EL (cell line): ENCODE results near the gene BTBD17.
"Not testable (repeated sequence)": the region's sequence is repeated elsewhere in the genome, so short reads cannot be mapped to it uniquely, and the experiment has no call there.

ENCODE experiments used
- DNase-seq: peaks from one replicate; pipeline ENCODE4 v3.0.0-alpha.2; 2016

BTBD17 gene

GRCh38 chr17:74361230-74362068, at the start of gene BTBD17:
Gene BTBD17, minus strand, starts transcription at chr17:74361868. Its CDS starts 49 bp downstream, at chr17:74361819.
- DNase-seq: no peak

GRCh38 chr17:74410001-74410443, 48.4 kb upstream of the BTBD17 start:
- DNase-seq: no peak

- no peak for DNase-seq
Observed at GRCh38 chr17:74408815-74409214, 47.1 kb upstream of the BTBD17 start.

- peak; percentile 18 for DNase-seq
Observed at GRCh38 chr17:74408262-74408661, 46.6 kb upstream of the BTBD17 start.

GRCh38 chr17:74407384-74407783, 45.7 kb upstream of the BTBD17 start:
- no peak for DNase-seq

- DNase-seq: not testable (repeated sequence)
Observed at GRCh38 chr17:74405311-74405710, 43.6 kb upstream of the BTBD17 start.

- no peak for DNase-seq
Observed at GRCh38 chr17:74404789-74405188, 43.1 kb upstream of the BTBD17 start.

GRCh38 chr17:74404218-74404617, 42.5 kb upstream of the BTBD17 start:
- no peak for DNase-seq

GRCh38 chr17:74403512-74404137, 42.0 kb upstream of the BTBD17 start:
- no peak for DNase-seq

GRCh38 chr17:74402048-74402447, 40.4 kb upstream of the BTBD17 start:
- DNase-seq: no peak

- DNase-seq: no peak
Observed at GRCh38 chr17:74396567-74396966, 34.9 kb upstream of the BTBD17 start.

GRCh38 chr17:74394977-74395376, 33.3 kb upstream of the BTBD17 start:
- DNase-seq: no peak

- no peak for DNase-seq
Observed at GRCh38 chr17:74394275-74394950, 32.7 kb upstream of the BTBD17 start.

GRCh38 chr17:74393346-74393942, 31.8 kb upstream of the BTBD17 start:
- no peak for DNase-seq

GRCh38 chr17:74392848-74393247, 31.2 kb upstream of the BTBD17 start:
- no peak for DNase-seq

GRCh38 chr17:74391771-74392170, 30.1 kb upstream of the BTBD17 start:
- no peak for DNase-seq

- DNase-seq: no peak
Observed at GRCh38 chr17:74390680-74391653, 29.3 kb upstream of the BTBD17 start.

- DNase-seq: no peak
Observed at GRCh38 chr17:74389937-74390679, 28.4 kb upstream of the BTBD17 start.

- no peak for DNase-seq
Observed at GRCh38 chr17:74389084-74389753, 27.6 kb upstream of the BTBD17 start.

GRCh38 chr17:74387365-74388218, 25.9 kb upstream of the BTBD17 start:
- no peak for DNase-seq
